ENCODE data around the gene PACS1. TPM values are rescaled to one million over a fixed set of nuclear protein-coding genes. Genes with fewer than 3 reads are reported as not detected.
"Not testable (repeated sequence)": the region's sequence is repeated elsewhere in the genome, so short reads cannot be mapped to it uniquely, and the experiment has no call there.

Gene PACS1
- total RNA-seq, 4 donors from 2014 or later = 24.5 to 41.1 (median 38.0) TPM

DNA sequence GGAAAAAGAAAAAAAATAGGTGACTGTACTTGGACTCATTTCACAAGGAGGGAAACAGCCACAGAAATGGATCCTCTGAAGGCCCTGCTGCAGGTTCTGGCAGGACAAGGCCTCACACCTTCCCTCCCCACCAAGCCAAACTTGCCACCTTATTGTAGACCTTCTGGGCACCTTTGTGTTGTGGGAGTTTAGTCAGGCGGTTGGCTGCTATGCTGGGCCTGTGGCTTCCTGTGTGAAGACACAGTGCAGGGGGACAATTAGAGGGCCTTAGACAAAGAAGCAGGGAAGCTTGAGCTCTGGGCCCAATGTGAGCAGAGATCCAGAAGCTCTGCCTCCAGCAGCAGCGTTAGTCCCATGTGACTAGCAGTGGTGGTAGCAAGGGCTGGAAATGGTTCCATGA, 202.5 kb downstream of the PACS1 start:
- no peak for TF ChIP-seq CTCF (IDR thresholded peaks at IDR 0.05)
- no peak for ATAC-seq (ENCODE audit: low FRiP score)

DNA sequence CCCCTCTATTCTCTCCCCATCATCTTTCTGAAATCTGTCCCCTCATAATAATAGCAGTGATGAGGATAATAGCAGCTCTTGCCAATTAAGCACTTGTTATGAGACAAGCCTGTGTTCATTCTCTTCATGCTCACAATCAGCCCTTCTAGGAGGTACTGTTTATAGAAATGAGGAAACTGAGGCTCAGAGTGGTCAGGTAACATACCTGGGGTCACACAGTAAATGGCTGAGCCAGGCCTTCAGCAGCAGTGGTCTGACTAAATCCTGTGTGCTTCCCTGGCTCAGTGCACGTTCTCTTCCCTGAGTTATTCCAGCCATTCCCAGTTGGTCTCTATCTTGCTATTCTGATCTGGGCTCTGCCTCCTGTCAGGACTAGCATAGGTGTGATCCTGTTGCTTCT, 204.1 kb downstream of the PACS1 start:
- TF ChIP-seq CTCF (IDR thresholded peaks at IDR 0.05) = no peak
- DNase-seq (ENCODE audit: low spot score) = no peak
- no peak for ATAC-seq (ENCODE audit: low FRiP score)

More for the DNA sequence above, 202.5 kb downstream of the PACS1 start:
- DNase-seq (ENCODE audit: low spot score) = no peak

DNA sequence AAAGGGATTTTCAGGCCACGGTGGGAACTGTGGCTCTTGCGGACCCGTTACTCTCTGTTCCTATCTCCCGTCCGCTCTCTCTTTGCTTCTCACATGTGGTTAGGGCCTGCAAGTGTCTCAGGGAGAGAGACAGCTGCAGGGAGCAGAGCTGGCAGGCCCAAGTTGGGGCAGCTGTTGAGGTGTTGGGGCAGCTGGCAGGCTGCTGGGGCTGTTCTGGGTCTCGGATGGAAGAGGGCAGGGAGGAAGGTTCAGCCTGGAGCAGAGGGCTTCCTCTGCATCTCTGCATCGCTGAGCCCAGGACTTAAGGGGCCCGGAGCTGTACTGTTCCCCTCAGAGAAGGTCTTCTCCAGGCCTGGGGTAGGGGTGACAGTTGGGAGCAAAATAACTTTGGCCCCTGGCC, 205.3 kb downstream of the PACS1 start:
- DNase-seq (ENCODE audit: low spot score) (no peak), ATAC-seq (ENCODE audit: low FRiP score) (no peak)
- TF ChIP-seq CTCF (IDR thresholded peaks at IDR 0.05) = no peak

- no peak for TF ChIP-seq CTCF (IDR thresholded peaks at IDR 0.05)
- no peak for ATAC-seq (ENCODE audit: low FRiP score)
- DNase-seq (ENCODE audit: low spot score) = no peak
These were observed 206.0 kb downstream of the PACS1 start for GRCh38 chr11:66275984-66276612.

GRCh38 chr11:66276619-66277018, 206.5 kb downstream of the PACS1 start:
- not testable (repeated sequence) for ATAC-seq (ENCODE audit: low FRiP score); DNase-seq (ENCODE audit: low spot score)

DNA sequence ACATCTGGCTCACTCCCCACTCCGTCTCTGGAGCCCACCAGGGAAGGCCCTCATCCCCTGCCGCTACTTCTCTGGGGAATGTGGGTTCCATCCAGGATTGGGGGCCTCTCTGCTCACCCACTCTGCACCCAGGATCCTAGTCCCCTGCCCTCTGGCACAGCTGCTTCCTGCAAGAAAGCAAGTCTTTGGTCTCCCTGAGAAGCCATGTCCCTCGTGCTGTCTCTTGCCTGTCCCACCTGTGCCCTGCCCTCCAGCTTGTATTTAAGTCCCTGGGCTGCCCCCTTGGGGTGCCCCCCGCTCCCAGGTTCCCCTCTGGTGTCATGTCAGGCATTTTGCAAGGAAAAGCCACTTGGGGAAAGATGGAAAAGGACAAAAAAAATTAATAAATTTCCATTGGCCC, 207.0 kb downstream of the PACS1 start:
- not testable (repeated sequence) for ATAC-seq (ENCODE audit: low FRiP score); DNase-seq (ENCODE audit: low spot score)

GRCh38 chr11:66277471-66278362, 207.6 kb downstream of the PACS1 start, which contains the start of gene CNIH2:
Gene CNIH2 (plus strand): TSS chr11:66278175. CDS start chr11:66278457, 282 bp downstream.
- no peak for ATAC-seq (ENCODE audit: low FRiP score)
- no peak for TF ChIP-seq CTCF (IDR thresholded peaks at IDR 0.05)
- no peak for DNase-seq (ENCODE audit: low spot score)
